ENCODE data around the gene PDLIM5.
"Not testable (repeated sequence)": the region's sequence is repeated elsewhere in the genome, so short reads cannot be mapped to it uniquely, and the experiment has no call there.

PDLIM5 gene

DNA sequence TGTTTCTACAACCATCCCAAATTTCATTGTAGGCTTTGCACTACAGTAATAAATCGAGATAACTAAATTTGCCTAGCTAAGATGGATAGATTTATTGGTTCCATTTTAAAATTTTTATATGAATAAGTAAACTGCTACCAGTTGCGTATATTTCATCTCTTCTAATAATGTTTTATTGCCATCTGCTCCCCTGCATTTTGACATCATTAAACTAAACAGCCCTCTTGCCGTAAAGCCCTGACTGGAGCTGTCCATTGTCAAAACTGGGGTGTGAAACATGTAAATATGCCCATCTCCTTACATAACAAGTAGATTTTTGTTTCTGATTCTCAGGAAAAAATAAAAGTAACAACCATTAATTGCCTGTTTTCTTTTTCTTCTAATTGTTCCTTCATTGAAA is 175.2 kb downstream of the PDLIM5 start:
- no peaks in the 10 kb centered on the region for H3K9me3 Mint-ChIP-seq
- H3K27ac Mint-ChIP-seq, result no peak overlapping the region
- no peaks in the 10 kb centered on the region for H3K27me3 Mint-ChIP-seq
- H3K4me1 Mint-ChIP-seq, result no peaks in the 10 kb centered on the region
- peaks cover 7% of the 10 kb centered on the region for H3K36me3 Mint-ChIP-seq
- no peak overlapping the region for H3K4me3 Mint-ChIP-seq

DNA sequence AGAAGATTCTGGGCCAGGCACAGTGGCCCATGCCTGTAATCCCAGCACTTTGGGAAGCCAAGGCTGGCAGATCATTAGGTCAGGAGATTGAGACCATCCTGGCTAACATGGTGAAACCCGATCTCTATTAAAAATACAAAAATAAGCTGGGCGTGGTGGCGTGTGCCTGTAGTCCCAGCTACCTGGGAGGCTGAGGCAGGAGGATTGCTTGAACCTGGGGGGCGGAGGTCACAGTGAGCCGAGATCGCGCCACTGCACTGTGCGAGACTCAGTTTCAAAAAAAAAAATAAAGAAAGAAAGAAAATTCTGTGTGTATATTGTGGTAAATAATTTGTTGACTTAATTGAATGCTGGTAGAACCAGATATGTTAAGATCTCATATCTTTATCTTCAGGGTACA is 177.3 kb downstream of the PDLIM5 start:
- H3K36me3 Mint-ChIP-seq, H3K27me3 Mint-ChIP-seq, H3K4me3 Mint-ChIP-seq, H3K27ac Mint-ChIP-seq, H3K4me1 Mint-ChIP-seq, H3K9me3 Mint-ChIP-seq: not testable (repeated sequence)

DNA sequence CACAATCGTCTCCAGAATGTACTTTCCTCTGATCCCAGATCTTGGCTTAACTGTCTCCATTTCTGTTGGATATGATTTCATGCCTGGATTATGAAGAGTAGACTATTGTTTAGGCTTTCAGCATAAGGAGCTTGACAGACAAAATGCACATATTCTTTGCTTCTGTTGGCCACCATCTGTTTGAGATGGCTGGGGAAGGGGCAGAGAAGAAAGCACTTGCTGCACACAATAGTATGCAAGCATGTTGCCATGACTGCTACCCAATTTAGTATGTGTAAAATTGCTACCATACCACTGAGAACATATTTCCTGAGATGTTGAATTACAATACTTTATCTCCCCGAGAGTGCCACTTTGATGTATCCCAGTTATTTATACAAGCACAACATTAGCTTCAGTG is 178.1 kb downstream of the PDLIM5 start:
- Mint-ChIP-seq H3K27me3 (no peaks in the 10 kb centered on the region), H3K4me3 (no peak overlapping the region), H3K9me3 (no peaks in the 10 kb centered on the region), H3K4me1 (no peaks in the 10 kb centered on the region), H3K36me3 (peaks cover 5% of the 10 kb centered on the region), H3K27ac (no peak overlapping the region)

DNA sequence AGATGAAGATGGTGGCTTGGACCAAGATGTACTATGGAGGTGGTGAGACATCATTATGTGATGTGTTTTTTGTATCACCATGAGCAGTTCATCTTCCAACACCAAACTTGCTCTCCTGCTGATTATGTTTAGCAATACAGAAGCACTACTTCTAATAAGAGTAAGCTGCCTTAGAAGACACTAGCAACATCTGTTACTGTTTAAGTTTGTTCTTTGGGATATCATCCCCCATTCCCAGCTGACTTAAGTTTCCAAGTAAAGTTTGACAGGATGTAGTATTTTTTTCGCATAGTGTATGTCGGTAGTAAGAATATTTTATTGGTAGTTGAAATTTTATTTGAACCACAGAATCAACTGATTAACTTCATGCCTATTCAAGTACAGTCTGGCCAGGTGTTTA is 182.5 kb downstream of the PDLIM5 start:
- H3K27ac Mint-ChIP-seq, result no peak overlapping the region
- no peaks in the 10 kb centered on the region for H3K9me3 Mint-ChIP-seq
- H3K27me3 Mint-ChIP-seq, result no peaks in the 10 kb centered on the region
- no peak overlapping the region for H3K4me3 Mint-ChIP-seq
- H3K36me3 Mint-ChIP-seq, result peaks cover 11% of the 10 kb centered on the region
- no peaks in the 10 kb centered on the region for H3K4me1 Mint-ChIP-seq

DNA sequence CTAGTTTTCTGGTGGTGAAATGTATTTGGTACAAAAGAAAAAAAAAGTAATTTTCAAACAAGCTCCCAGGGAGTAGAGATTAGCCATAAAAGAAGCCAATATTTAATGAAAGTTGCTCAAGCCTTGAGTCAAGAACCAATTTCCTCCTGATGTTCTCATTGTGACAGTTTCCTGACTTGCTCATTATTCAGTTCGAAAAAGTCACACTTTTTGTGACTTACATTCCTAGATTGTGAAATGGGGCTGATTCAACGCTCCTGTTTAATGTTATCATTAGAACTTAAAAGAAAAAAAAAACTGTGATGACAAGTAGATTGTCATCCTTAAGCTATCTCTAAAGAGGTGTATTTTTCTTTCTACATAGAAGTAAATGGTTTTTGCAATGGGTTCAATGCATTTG is 183.4 kb downstream of the PDLIM5 start:
- no peaks in the 10 kb centered on the region for H3K27me3 Mint-ChIP-seq
- H3K9me3 Mint-ChIP-seq, result no peaks in the 10 kb centered on the region
- no peaks in the 10 kb centered on the region for H3K4me1 Mint-ChIP-seq
- H3K4me3 Mint-ChIP-seq, result no peak overlapping the region
- H3K36me3 Mint-ChIP-seq, result peaks cover 10% of the 10 kb centered on the region
- H3K27ac Mint-ChIP-seq, result no peak overlapping the region

DNA sequence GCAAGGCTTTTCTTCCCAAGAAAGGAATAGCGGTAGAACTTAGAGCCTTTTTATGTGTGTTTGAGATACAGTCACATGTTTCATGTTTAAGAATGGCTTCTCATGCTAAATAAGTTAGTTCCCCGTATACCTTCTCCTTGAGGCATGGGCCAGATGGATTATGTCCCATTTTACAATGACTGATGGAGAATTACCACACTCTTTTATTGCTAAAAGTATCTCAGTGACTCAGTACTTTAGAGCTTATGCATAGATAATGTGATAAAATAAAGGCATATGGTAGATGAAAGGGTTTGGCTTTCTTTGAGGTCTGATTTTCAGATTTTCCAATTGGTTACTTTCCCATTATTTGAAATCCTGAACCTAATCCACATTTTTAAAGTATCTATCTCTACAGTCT is 184.3 kb downstream of the PDLIM5 start:
- Mint-ChIP-seq H3K27me3 (no peaks in the 10 kb centered on the region), H3K9me3 (no peaks in the 10 kb centered on the region)

DNA sequence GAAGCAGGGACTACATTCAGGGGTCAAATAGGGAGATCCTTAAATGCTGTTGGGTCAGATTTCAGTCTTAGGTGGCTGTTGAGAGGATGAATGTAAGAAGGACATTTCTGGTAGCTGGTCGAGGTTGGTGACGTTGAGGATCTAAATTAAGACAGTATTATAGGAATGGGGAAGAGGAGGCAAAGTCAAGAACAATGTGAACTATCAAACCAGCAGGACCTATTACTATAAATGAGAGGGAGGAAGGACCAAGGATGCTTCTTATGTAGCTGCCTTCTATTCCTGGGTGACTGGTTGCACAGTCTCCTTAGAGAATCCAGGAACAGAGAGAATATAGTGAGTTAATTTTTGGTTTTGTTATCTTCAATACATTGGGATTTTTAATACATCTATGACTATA is 187.6 kb downstream of the PDLIM5 start:
- Mint-ChIP-seq H3K36me3 (peaks cover 12% of the 10 kb centered on the region), H3K27ac (no peak overlapping the region), H3K4me1 (no peaks in the 10 kb centered on the region), H3K4me3 (no peak overlapping the region), H3K27me3 (no peaks in the 10 kb centered on the region), H3K9me3 (no peaks in the 10 kb centered on the region)

More for the DNA sequence above, 184.3 kb downstream of the PDLIM5 start:
- Mint-ChIP-seq H3K36me3 (peaks cover 13% of the 10 kb centered on the region), H3K4me1 (no peaks in the 10 kb centered on the region), H3K4me3 (no peak overlapping the region), H3K27ac (no peak overlapping the region)

DNA sequence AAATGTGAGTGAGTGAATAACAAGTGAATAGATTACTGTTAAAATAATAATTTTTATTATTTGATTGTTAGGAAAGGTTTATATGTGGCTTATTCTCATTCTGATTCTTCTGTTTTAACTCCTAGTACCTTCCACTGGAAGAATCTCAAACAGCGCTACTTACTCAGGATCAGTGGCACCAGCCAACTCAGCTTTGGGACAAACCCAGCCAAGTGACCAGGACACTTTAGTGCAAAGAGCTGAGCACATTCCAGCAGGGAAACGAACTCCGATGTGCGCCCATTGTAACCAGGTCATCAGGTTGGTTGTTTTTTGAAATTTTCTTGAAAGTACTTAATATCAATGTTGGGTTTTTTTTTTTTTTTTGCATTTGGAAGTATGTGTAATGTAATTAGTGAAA is 188.4 kb downstream of the PDLIM5 start:
- Mint-ChIP-seq H3K27me3 (no peaks in the 10 kb centered on the region), H3K9me3 (no peaks in the 10 kb centered on the region), H3K4me3 (no peak overlapping the region), H3K36me3 (peaks cover 13% of the 10 kb centered on the region), H3K27ac (no peak overlapping the region), H3K4me1 (no peaks in the 10 kb centered on the region)

DNA sequence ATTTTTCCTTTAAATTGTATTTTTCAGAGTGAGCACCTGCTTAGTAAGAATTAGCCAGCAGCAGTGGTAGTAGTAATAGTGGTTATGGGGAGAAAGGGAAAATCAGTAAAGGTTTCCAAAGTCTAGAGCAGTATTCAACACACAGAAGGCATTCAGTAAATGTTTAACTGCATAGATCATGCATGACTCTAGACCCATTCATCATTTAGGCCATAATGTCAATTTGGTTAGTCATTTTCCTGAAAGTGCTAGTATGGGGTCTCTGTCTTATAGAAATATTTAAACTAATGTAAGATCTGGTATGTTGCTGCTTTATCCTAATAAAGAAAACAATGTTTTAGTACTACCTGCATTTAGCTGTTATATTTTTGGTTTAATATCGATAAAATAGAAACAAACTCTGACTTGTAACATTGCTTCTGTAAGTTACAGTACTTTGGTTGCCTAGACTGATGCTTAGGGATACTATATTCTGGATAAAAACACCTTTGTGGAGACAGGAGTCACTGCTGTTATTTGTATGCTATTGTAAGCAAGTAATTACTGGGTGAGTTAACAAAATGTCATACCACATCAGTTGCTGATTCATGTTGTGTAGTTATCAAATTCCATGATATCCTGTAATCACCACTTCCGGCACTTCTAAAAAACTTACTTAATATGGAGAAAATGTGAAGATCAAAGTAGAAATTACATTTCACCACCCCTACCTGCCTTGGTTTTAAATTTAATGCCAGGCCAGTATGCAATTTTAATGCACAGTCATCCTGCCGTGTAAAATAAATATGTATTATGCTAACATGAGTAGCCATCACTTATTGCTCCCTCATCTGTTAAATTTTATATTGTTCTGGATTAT is 190.2 kb downstream of the PDLIM5 start:
- Mint-ChIP-seq H3K4me3 (no peak overlapping the region), H3K9me3 (no peaks in the 10 kb centered on the region), H3K27me3 (no peaks in the 10 kb centered on the region), H3K27ac (no peak overlapping the region), H3K36me3 (peaks cover 20% of the 10 kb centered on the region), H3K4me1 (no peaks in the 10 kb centered on the region)

DNA sequence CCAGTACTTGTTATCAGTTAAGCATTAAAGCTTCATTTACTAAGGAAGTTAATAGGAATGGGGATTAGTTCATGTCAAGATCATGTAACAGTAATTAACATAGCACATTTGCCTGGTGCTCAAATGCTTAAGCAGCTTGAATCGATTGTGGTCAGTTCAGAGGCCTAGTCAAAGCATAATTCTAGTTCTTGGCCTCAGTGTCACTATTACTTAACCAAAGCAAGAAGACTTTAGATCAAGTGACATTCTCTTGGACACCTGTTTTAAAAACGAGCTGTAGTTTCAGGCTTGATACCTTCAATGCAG is 190.8 kb downstream of the PDLIM5 start:
- Mint-ChIP-seq H3K27ac (no peak overlapping the region), H3K27me3 (no peaks in the 10 kb centered on the region), H3K36me3 (peaks cover 21% of the 10 kb centered on the region), H3K9me3 (no peaks in the 10 kb centered on the region), H3K4me1 (no peaks in the 10 kb centered on the region), H3K4me3 (no peak overlapping the region)

DNA sequence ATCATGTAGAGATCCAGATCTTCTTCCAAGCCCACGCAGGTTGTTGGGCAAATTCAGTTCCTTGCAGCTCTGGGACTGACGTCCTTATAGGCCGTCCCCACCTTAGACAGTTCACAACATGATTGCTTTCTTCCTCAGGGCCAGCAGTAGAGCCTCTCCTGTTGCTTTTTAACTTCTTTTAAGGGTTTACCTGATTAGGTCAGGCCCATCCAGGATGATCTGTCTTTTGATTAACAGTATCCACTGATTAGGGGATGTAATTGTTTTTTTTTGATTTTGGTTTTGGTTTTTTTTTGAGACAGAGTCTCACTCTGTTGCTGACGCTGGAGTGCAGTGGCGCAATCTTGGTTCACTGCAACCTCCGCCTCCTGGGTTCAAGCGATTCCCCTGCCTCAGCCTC is 197.0 kb downstream of the PDLIM5 start:
- Mint-ChIP-seq H3K9me3 (no peaks in the 10 kb centered on the region), H3K36me3 (peaks cover 23% of the 10 kb centered on the region), H3K27ac (no peak overlapping the region), H3K4me1 (no peaks in the 10 kb centered on the region), H3K4me3 (no peak overlapping the region), H3K27me3 (no peaks in the 10 kb centered on the region)

DNA sequence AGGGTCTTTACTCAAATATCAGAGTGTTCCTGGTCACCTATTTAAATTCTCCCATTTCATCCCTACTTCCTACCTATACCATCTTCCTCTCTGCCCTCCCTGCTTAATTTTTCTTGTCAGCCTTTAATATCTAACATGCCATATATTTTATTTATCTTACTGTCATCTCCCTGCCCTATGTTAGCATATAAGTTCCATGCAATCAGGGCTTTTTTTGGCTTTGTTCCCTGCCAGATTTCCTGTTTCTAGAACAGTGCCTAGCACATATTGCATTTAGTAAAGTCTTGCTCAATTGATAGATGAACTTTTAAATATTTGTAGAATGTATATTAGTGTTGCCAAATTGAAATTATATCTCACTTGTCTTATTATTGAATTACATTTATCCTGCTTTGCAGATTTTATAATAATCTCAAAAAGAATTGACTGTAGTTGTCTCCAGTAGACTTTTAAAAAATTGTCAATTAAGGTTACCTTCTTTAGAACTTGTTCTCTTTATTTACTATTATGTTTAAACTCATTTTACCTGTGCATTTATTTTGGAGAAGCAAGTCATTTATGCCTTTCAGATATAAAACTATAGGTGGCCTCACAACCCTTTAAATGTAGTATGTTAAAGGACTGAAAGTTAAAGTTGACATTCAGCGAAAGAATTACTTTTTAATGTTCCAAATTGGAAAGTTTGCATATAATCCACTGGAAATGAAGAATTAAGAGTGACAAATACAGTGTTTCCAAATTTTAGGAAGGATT is 197.8 kb downstream of the PDLIM5 start:
- Mint-ChIP-seq H3K36me3 (peaks cover 21% of the 10 kb centered on the region), H3K27ac (no peak overlapping the region), H3K4me1 (no peaks in the 10 kb centered on the region), H3K4me3 (no peak overlapping the region), H3K27me3 (no peaks in the 10 kb centered on the region), H3K9me3 (no peaks in the 10 kb centered on the region)

DNA sequence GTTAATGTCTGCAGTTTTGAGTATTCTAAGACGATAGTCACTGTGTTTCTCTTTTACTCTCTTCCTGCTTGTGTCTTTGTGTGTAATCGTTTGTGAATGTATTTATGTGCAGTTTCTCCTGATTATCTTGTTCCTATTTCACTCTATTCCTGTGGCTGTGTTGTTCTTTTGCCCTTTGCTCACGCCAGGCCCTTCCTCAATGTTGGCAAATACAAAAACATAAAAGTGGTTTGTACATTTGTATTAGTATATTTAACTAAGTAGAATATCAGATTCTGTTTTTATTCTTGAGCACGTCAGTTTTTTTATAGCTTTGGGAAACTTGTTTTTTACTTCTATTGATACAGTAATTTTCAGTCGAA is 198.4 kb downstream of the PDLIM5 start:
- Mint-ChIP-seq H3K27ac (no peak overlapping the region), H3K9me3 (no peaks in the 10 kb centered on the region), H3K27me3 (no peaks in the 10 kb centered on the region), H3K36me3 (peaks cover 20% of the 10 kb centered on the region), H3K4me1 (no peaks in the 10 kb centered on the region), H3K4me3 (no peak overlapping the region)

DNA sequence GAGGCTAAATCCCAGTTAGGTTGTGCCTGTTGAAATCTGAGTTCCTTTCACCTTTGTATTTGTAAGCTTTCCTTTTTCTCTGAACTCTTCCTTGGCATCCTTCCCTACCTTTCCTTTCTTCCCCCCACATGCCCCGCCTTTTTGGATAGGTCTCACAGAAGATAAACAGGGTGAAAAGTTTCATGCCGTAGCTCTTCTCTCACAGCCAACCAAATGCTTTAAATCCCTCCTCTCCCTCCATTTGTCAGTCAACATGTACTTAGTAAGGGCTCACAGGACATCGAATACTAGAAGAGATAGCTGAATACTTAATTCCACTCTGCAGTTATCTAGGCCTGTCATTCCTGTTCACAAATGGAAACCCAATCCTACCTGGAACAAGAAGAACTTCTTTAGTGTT is 198.9 kb downstream of the PDLIM5 start:
- no peaks in the 10 kb centered on the region for H3K4me1 Mint-ChIP-seq
- no peak overlapping the region for H3K27ac Mint-ChIP-seq
- H3K36me3 Mint-ChIP-seq, result peaks cover 20% of the 10 kb centered on the region
- H3K9me3 Mint-ChIP-seq, result no peaks in the 10 kb centered on the region
- H3K27me3 Mint-ChIP-seq, result no peaks in the 10 kb centered on the region
- H3K4me3 Mint-ChIP-seq, result no peak overlapping the region

DNA sequence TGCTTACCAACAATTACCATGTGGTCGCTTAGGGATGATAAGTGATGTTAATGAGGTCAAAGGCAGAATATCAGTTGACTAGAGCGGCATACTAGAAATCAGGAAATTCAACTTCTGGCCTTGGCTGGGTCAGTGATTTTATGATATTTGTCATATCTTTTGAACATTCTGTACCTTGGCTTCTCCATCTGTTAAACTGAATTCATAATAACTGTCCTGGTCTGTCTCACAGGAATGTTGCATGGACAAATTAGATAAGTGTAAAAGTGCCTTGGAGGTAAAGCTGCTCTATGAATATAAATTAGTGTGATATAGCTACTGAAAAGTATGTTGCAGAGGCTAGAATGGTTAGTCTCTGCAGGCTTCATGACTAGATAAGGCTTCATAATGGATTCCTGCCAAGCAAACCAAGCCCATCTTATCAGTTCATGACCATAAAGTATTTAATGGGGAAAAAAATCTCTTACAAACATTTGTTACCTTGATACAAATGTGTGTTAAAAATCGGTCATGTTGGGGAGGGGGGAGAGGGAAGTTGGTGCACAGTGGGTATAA is 201.4 kb downstream of the PDLIM5 start:
- no peak overlapping the region for H3K4me3 Mint-ChIP-seq
- H3K27ac Mint-ChIP-seq, result no peak overlapping the region
- peaks cover 21% of the 10 kb centered on the region for H3K36me3 Mint-ChIP-seq
- H3K9me3 Mint-ChIP-seq, result no peaks in the 10 kb centered on the region
- H3K27me3 Mint-ChIP-seq, result no peaks in the 10 kb centered on the region
- no peaks in the 10 kb centered on the region for H3K4me1 Mint-ChIP-seq

DNA sequence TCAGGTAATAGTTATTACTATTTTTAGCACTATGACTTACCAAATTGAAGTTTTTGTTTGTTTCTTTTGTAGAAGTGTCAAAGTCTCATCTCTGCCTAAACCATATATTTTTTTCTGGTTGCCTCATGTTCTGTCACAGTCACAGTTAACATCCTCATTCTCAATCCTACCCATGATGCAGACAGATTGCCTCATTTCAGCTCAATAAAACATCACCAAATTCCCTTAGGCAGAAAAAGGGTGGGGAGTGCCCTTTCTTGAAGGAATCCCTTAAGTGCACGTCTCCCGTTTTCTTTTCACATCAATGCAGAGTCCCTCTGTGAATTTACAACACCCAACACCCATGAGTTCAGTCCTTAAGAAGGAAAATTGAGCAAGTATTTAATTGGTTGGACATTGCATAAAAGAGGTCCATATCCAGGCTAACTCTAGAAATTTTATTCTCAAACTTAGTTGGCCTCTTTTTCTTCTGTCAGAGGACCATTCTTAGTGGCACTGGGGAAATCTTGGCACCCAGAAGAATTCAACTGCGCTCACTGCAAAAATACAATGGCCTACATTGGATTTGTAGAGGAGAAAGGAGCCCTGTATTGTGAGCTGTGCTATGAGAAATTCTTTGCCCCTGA is 202.4 kb downstream of the PDLIM5 start:
- H3K36me3 Mint-ChIP-seq, result peaks cover 28% of the 10 kb centered on the region
- H3K4me3 Mint-ChIP-seq, result no peak overlapping the region
- no peaks in the 10 kb centered on the region for H3K9me3 Mint-ChIP-seq
- H3K27me3 Mint-ChIP-seq, result no peaks in the 10 kb centered on the region
- no peak overlapping the region for H3K27ac Mint-ChIP-seq
- no peaks in the 10 kb centered on the region for H3K4me1 Mint-ChIP-seq

Data from activated naive CD4-positive, alpha-beta T cell treated with anti-CD3 and anti-CD28 coated beads, Interleukin-2, amount 50 U/mL, for 24 hours (primary cell).